ENCODE data around the gene HBS1L.

GRCh38 chr6:135006386-135006914 is 48.2 kb downstream of the HBS1L start:
- TF ChIP-seq POLR2AphosphoS5 (IDR thresholded peaks at IDR 0.05) (no peak), POLR2A (IDR thresholded peaks at IDR 0.05) (no peak)
